HUES6 (cell line): ENCODE results near the gene EBF3.
A peak's percentile ranks its signal among the peaks of the same experiment; 100 is the strongest.

Experiments
- H3K27ac ChIP-seq: 2 replicates; pipeline ENCODE4 v1.7.0; 2013; ENCODE audit warnings: low read depth, mild to moderate bottlenecking, low read length, inconsistent platforms
- H3K27me3 ChIP-seq: 2 replicates; pipeline ENCODE4 v1.6.1; 2013; ENCODE audit warnings: low read length; ENCODE audit not compliant: control insufficient read depth, insufficient read depth
- H3K36me3 ChIP-seq: 2 replicates; pipeline ENCODE4 v1.6.1; 2013; ENCODE audit warnings: low read length; ENCODE audit not compliant: control insufficient read depth, insufficient read depth
- H3K4me1 ChIP-seq: 2 replicates; pipeline ENCODE4 v1.6.1; 2013; ENCODE audit warnings: low read length; ENCODE audit not compliant: control insufficient read depth, insufficient read depth
- H3K4me3 ChIP-seq: 2 replicates; pipeline ENCODE4 v1.5.1; 2013; ENCODE audit warnings: low read depth, low read length
- H3K9ac ChIP-seq: one replicate; pipeline ENCODE4 v1.6.1; 2013; ENCODE audit warnings: mild to moderate bottlenecking, low read length
- H3K9me3 ChIP-seq: 2 replicates; pipeline ENCODE4 v1.6.1; 2013; ENCODE audit warnings: low read depth, low read length; ENCODE audit not compliant: control insufficient read depth, insufficient read depth

The EBF3 gene

GRCh38 chr10:129964611-129965424 lies 744 bp upstream of the EBF3 start:
- H3K9ac ChIP-seq, result no peak overlapping the region
- H3K27ac ChIP-seq, result no peak overlapping the region
- H3K36me3 ChIP-seq, result no peaks in the 10 kb centered on the region
- H3K27me3 ChIP-seq, result peaks cover 98% of the 10 kb centered on the region
- H3K4me3 ChIP-seq, result peak overlapping the region; percentile 54
- peaks cover 59% of the 10 kb centered on the region for H3K4me1 ChIP-seq
- no peaks in the 10 kb centered on the region for H3K9me3 ChIP-seq

GRCh38 chr10:129962872-129963640 lies 1.0 kb downstream of the EBF3 start:
- no peaks in the 10 kb centered on the region for H3K9me3 ChIP-seq
- H3K27me3 ChIP-seq, result peaks cover 98% of the 10 kb centered on the region
- no peak overlapping the region for H3K27ac ChIP-seq
- H3K9ac ChIP-seq, result peak overlapping the region; percentile 17
- peak overlapping the region; percentile 67 for H3K4me3 ChIP-seq
- H3K4me1 ChIP-seq, result peaks cover 54% of the 10 kb centered on the region
- no peaks in the 10 kb centered on the region for H3K36me3 ChIP-seq

- Histone ChIP-seq H3K9ac (no peak overlapping the region), H3K36me3 (no peaks in the 10 kb centered on the region), H3K27me3 (peaks cover 98% of the 10 kb centered on the region), H3K4me1 (peaks cover 56% of the 10 kb centered on the region), H3K4me3 (peak overlapping the region; percentile 67), H3K9me3 (no peaks in the 10 kb centered on the region), H3K27ac (no peak overlapping the region)
These were observed 1.8 kb downstream of the EBF3 start for GRCh38 chr10:129962031-129962871.

GRCh38 chr10:129961157-129961701 lies 2.8 kb downstream of the EBF3 start:
- H3K4me3 ChIP-seq, result peak overlapping the region; percentile 59; the same call in 1 of the 2 replicates
- peaks cover 59% of the 10 kb centered on the region for H3K4me1 ChIP-seq
- no peaks in the 10 kb centered on the region for H3K36me3 ChIP-seq
- H3K27ac ChIP-seq, result no peak overlapping the region
- H3K27me3 ChIP-seq, result peaks cover 98% of the 10 kb centered on the region
- no peaks in the 10 kb centered on the region for H3K9me3 ChIP-seq
- H3K9ac ChIP-seq, result no peak overlapping the region

- Histone ChIP-seq H3K27me3 (peaks cover 98% of the 10 kb centered on the region), H3K4me1 (peaks cover 61% of the 10 kb centered on the region), H3K9me3 (no peaks in the 10 kb centered on the region), H3K36me3 (no peaks in the 10 kb centered on the region), H3K27ac (no peak overlapping the region), H3K9ac (no peak overlapping the region), H3K4me3 (peak overlapping the region; percentile 59)
These were observed 3.5 kb downstream of the EBF3 start for GRCh38 chr10:129960481-129961156.

- H3K27me3 ChIP-seq, result peaks cover 98% of the 10 kb centered on the region
- no peaks in the 10 kb centered on the region for H3K9me3 ChIP-seq
- H3K36me3 ChIP-seq, result no peaks in the 10 kb centered on the region
- peaks cover 64% of the 10 kb centered on the region for H3K4me1 ChIP-seq
- no peak overlapping the region for H3K27ac ChIP-seq
- peak overlapping the region; percentile 59 for H3K4me3 ChIP-seq
- H3K9ac ChIP-seq, result peak overlapping the region; percentile 26
These were observed 4.3 kb downstream of the EBF3 start for GRCh38 chr10:129959544-129960480.

GRCh38 chr10:129958629-129959543 lies 5.2 kb downstream of the EBF3 start:
- Histone ChIP-seq H3K9me3 (no peaks in the 10 kb centered on the region), H3K36me3 (no peaks in the 10 kb centered on the region), H3K27me3 (peaks cover 100% of the 10 kb centered on the region), H3K9ac (peak overlapping the region; percentile 29), H3K4me3 (peak overlapping the region; percentile 59), H3K27ac (no peak overlapping the region), H3K4me1 (peaks cover 64% of the 10 kb centered on the region)

GRCh38 chr10:129958148-129958628 lies 5.9 kb downstream of the EBF3 start:
- Histone ChIP-seq H3K9me3 (no peaks in the 10 kb centered on the region), H3K4me3 (peak overlapping the region; percentile 59), H3K27ac (no peak overlapping the region), H3K27me3 (peaks cover 100% of the 10 kb centered on the region), H3K4me1 (peaks cover 64% of the 10 kb centered on the region), H3K36me3 (no peaks in the 10 kb centered on the region), H3K9ac (peak overlapping the region; percentile 13)
